HUES6 (cell line): ENCODE data around the gene TMOD1.

Source experiments
- H3K27ac ChIP-seq: 2 replicates; pipeline ENCODE4 v1.7.0; 2013; ENCODE audit warnings: low read depth, mild to moderate bottlenecking, low read length, inconsistent platforms
- H3K27me3 ChIP-seq: 2 replicates; pipeline ENCODE4 v1.6.1; 2013; ENCODE audit warnings: low read length; ENCODE audit not compliant: control insufficient read depth, insufficient read depth
- H3K36me3 ChIP-seq: 2 replicates; pipeline ENCODE4 v1.6.1; 2013; ENCODE audit warnings: low read length; ENCODE audit not compliant: control insufficient read depth, insufficient read depth
- H3K4me1 ChIP-seq: 2 replicates; pipeline ENCODE4 v1.6.1; 2013; ENCODE audit warnings: low read length; ENCODE audit not compliant: control insufficient read depth, insufficient read depth
- H3K4me3 ChIP-seq: 2 replicates; pipeline ENCODE4 v1.5.1; 2013; ENCODE audit warnings: low read depth, low read length
- H3K9ac ChIP-seq: one replicate; pipeline ENCODE4 v1.6.1; 2013; ENCODE audit warnings: mild to moderate bottlenecking, low read length
- H3K9me3 ChIP-seq: 2 replicates; pipeline ENCODE4 v1.6.1; 2013; ENCODE audit warnings: low read depth, low read length; ENCODE audit not compliant: control insufficient read depth, insufficient read depth

Gene TMOD1

GRCh38 chr9:97529363-97530076, 28.1 kb downstream of the TMOD1 start:
- H3K4me3 ChIP-seq = no peak overlapping the region
- H3K4me1 ChIP-seq = peaks cover 30% of the 10 kb centered on the region
- no peaks in the 10 kb centered on the region for H3K9me3 ChIP-seq
- no peak overlapping the region for H3K27ac ChIP-seq
- H3K27me3 ChIP-seq = no peaks in the 10 kb centered on the region
- H3K36me3 ChIP-seq = no peaks in the 10 kb centered on the region
- no peak overlapping the region for H3K9ac ChIP-seq

GRCh38 chr9:97531888-97532376, 30.5 kb downstream of the TMOD1 start:
- Histone ChIP-seq H3K9ac (no peak overlapping the region), H3K27ac (no peak overlapping the region), H3K4me1 (peaks cover 26% of the 10 kb centered on the region), H3K36me3 (no peaks in the 10 kb centered on the region), H3K9me3 (no peaks in the 10 kb centered on the region), H3K27me3 (no peaks in the 10 kb centered on the region), H3K4me3 (no peak overlapping the region)

GRCh38 chr9:97534185-97534584, 32.7 kb downstream of the TMOD1 start:
- Histone ChIP-seq H3K9me3 (no peaks in the 10 kb centered on the region), H3K9ac (no peak overlapping the region), H3K27ac (no peak overlapping the region), H3K4me3 (no peak overlapping the region), H3K36me3 (no peaks in the 10 kb centered on the region), H3K27me3 (no peaks in the 10 kb centered on the region), H3K4me1 (0 out of 2 replicates have a peak, but pooled peaks cover 4% of the 10 kb centered on the region)

- Histone ChIP-seq H3K27me3 (no peaks in the 10 kb centered on the region), H3K4me1 (no peaks in the 10 kb centered on the region), H3K9me3 (no peaks in the 10 kb centered on the region), H3K9ac (no peak overlapping the region), H3K27ac (no peak overlapping the region), H3K36me3 (no peaks in the 10 kb centered on the region), H3K4me3 (no peak overlapping the region)
These were observed 33.6 kb downstream of the TMOD1 start for GRCh38 chr9:97534961-97535594.

GRCh38 chr9:97535771-97536170, 34.3 kb downstream of the TMOD1 start:
- Histone ChIP-seq H3K9ac (no peak overlapping the region), H3K36me3 (no peaks in the 10 kb centered on the region), H3K27me3 (no peaks in the 10 kb centered on the region), H3K4me1 (no peaks in the 10 kb centered on the region), H3K9me3 (no peaks in the 10 kb centered on the region), H3K4me3 (no peak overlapping the region), H3K27ac (no peak overlapping the region)

- no peak overlapping the region for H3K27ac ChIP-seq
- no peaks in the 10 kb centered on the region for H3K9me3 ChIP-seq
- H3K36me3 ChIP-seq = no peaks in the 10 kb centered on the region
- no peak overlapping the region for H3K4me3 ChIP-seq
- H3K9ac ChIP-seq = no peak overlapping the region
- no peaks in the 10 kb centered on the region for H3K4me1 ChIP-seq
- H3K27me3 ChIP-seq = no peaks in the 10 kb centered on the region
These were observed 35.0 kb downstream of the TMOD1 start for GRCh38 chr9:97536480-97536879.

- no peaks in the 10 kb centered on the region for H3K27me3 ChIP-seq
- H3K9ac ChIP-seq = no peak overlapping the region
- H3K9me3 ChIP-seq = no peaks in the 10 kb centered on the region
- no peak overlapping the region for H3K27ac ChIP-seq
- H3K36me3 ChIP-seq = no peaks in the 10 kb centered on the region
- peaks cover 6% of the 10 kb centered on the region for H3K4me1 ChIP-seq
- H3K4me3 ChIP-seq = no peak overlapping the region
These were observed 42.1 kb downstream of the TMOD1 start for GRCh38 chr9:97543561-97543960.

- H3K9me3 ChIP-seq = no peaks in the 10 kb centered on the region
- H3K4me1 ChIP-seq = peaks cover 6% of the 10 kb centered on the region
- no peaks in the 10 kb centered on the region for H3K36me3 ChIP-seq
- H3K4me3 ChIP-seq = no peak overlapping the region
- no peak overlapping the region for H3K27ac ChIP-seq
- H3K9ac ChIP-seq = no peak overlapping the region
- H3K27me3 ChIP-seq = no peaks in the 10 kb centered on the region
These were observed 44.0 kb downstream of the TMOD1 start for GRCh38 chr9:97545486-97545885.

- Histone ChIP-seq H3K9ac (no peak overlapping the region), H3K27ac (no peak overlapping the region), H3K9me3 (no peaks in the 10 kb centered on the region), H3K27me3 (no peaks in the 10 kb centered on the region), H3K4me3 (no peak overlapping the region), H3K36me3 (no peaks in the 10 kb centered on the region), H3K4me1 (peaks cover 6% of the 10 kb centered on the region)
These were observed 45.8 kb downstream of the TMOD1 start for GRCh38 chr9:97547098-97547829.

GRCh38 chr9:97548379-97548778, 46.9 kb downstream of the TMOD1 start:
- H3K9ac ChIP-seq = no peak overlapping the region
- H3K4me1 ChIP-seq = peaks cover 5% of the 10 kb centered on the region
- no peak overlapping the region for H3K4me3 ChIP-seq
- H3K9me3 ChIP-seq = no peaks in the 10 kb centered on the region
- H3K36me3 ChIP-seq = no peaks in the 10 kb centered on the region
- no peak overlapping the region for H3K27ac ChIP-seq
- no peaks in the 10 kb centered on the region for H3K27me3 ChIP-seq
